Prostate gland (tissue), 2 donors: ENCODE measurements around the gene PPARA. TPM values are rescaled to one million over a fixed set of nuclear protein-coding genes. Genes with fewer than 3 reads are reported as not detected.

ENCODE experiments used
- DNase-seq: peaks from one replicate; pipeline ENCODE4 v3.0.0-alpha.2; 2019; ENCODE audit warnings: low spot score
- H3K27ac ChIP-seq, 2 donors: fragments of 200-600 bp; sonication (generic); 2 replicates each; pipeline ENCODE4 v1.5.1; 2017 to 2019
- H3K27me3 ChIP-seq: fragments of 200-600 bp; sonication (generic); replicated peaks from 2 replicates; pipeline ENCODE4 v1.5.1; 2019; ENCODE audit not compliant: insufficient read depth
- H3K36me3 ChIP-seq, 2 donors: fragments of 200-600 bp; sonication (generic); 1 replicate in 1 of 2; 2 replicates in 1 of 2; pipeline versions ENCODE4 v1.5.1 to v1.8.1; 2017 to 2019
- H3K4me1 ChIP-seq: fragments of 200-600 bp; sonication (generic); replicated peaks from 2 replicates; pipeline ENCODE4 v1.5.1; 2019
- H3K4me3 ChIP-seq, 2 donors: fragments of 200-600 bp; sonication (generic); 2 replicates each; pipeline ENCODE4 v1.5.1; 2017 to 2019
- H3K9me3 ChIP-seq: fragments of 200-600 bp; sonication (generic); 2 replicates; pipeline ENCODE4 v1.5.1; 2017
- POLR2A ChIP-seq: fragments of 450-650 bp; IDR thresholded peaks from one replicate; pipeline ENCODE4 v1.6.1; 2016; ENCODE audit warnings: antibody characterized with exemption, mild to moderate bottlenecking
- POLR2AphosphoS5 ChIP-seq: sonication (generic); formaldehyde crosslinking; IDR thresholded peaks from one replicate; pipeline ENCODE4 v1.6.1; 2017; ENCODE audit warnings: antibody characterized with exemption
- WGBS: methylation state at CpG from one replicate; pipeline ENCODE4 v1.1.5; 2018; 5-methylcytosine and 5-hydroxymethylcytosine counted together
- intact Hi-C: fragments of 100-400 bp; cut with DNase I; formaldehyde crosslinking; loops from one replicate; pipeline ENCODE4 v1.14.2; 2022
- total RNA-seq, 2 donors: library from RNA; depleted of rRNA; stranded (reverse); fragments of >200 nt; gene quantifications; one replicate each; pipeline ENCODE4 v1.1.0, GENCODE V29; 2016
- TF ChIP-seq, protein P1 (sequence below), 4 experiments: fragments of 200-600 bp in 2 of 4; fragments of 450-650 bp in 2 of 4; sonication (generic) in 2 of 4; IDR thresholded peaks; 1 replicate in 3 of 4; 2 replicates in 1 of 4; pipeline ENCODE4 v1.5.1; 2016 to 2019; ENCODE audit warnings: antibody characterized with exemption in 4 of 4, mild to moderate bottlenecking in 2 of 4, moderate library complexity in 2 of 4

The PPARA gene
- total RNA-seq, 2 donors from 2014 or later: 21.2 to 27.3 TPM

DNA sequence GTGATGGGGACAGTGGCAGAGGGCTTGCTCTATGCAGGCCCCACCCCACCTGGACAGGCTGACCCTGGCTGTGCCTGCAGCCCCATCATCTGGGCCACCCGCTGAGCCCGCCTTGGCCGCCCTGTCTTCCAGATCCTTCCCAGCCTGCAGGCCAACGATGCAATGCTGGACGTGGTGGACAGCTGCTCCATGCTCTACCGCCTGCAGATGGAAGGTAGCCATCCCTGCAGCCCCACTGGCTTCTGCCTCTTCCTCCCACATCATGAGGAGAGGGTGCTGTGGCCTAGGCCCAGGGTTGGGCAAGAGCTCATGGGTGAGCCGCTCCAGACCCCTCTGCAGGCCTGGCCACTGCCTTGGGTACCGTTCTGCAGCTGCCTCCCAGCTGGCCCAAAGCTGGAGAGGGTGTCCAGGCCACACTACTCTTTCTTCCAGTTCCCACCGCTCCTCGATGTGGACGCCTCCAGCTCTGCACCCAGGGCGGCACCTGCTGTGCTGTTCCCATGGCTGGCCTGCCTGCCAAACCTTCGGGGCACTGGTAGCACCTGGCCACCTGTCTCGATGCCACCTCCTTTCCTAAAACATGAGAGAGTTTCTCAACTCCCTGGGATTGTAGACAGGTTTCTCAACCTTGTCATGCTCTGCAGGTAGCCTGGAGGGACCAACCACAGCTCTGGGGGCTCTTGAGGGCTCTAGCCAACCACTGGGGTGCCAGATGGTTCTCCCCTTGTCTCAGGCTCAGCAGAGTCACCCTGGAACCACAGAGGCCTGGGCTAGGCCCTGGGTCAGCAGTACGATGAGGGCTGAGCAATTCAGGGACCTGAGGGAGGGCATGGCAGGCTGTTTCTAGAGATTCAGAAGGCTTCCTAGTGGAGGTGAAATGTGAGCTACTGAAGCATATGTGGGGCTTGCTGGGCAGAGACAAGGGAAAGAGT lies 136.9 kb downstream of the PPARA start:
- peaks cover 0 to 14% of the 10 kb centered on the region in 2 donors for H3K36me3 ChIP-seq
- H3K9me3 ChIP-seq: no peaks in the 10 kb centered on the region
- intact Hi-C loops: no loop called here
- H3K4me1 ChIP-seq: no peaks in the 10 kb centered on the region
- no peak for TF ChIP-seq POLR2A
- TF ChIP-seq, protein P1, sequence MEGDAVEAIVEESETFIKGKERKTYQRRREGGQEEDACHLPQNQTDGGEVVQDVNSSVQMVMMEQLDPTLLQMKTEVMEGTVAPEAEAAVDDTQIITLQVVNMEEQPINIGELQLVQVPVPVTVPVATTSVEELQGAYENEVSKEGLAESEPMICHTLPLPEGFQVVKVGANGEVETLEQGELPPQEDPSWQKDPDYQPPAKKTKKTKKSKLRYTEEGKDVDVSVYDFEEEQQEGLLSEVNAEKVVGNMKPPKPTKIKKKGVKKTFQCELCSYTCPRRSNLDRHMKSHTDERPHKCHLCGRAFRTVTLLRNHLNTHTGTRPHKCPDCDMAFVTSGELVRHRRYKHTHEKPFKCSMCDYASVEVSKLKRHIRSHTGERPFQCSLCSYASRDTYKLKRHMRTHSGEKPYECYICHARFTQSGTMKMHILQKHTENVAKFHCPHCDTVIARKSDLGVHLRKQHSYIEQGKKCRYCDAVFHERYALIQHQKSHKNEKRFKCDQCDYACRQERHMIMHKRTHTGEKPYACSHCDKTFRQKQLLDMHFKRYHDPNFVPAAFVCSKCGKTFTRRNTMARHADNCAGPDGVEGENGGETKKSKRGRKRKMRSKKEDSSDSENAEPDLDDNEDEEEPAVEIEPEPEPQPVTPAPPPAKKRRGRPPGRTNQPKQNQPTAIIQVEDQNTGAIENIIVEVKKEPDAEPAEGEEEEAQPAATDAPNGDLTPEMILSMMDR (IDR thresholded peaks at IDR 0.05): no peak
- no peak for TF ChIP-seq POLR2AphosphoS5
- 90% methylated on average over 14 of the region's 15 CpGs for WGBS
- no peak overlapping the region for H3K27ac ChIP-seq
- no peak for DNase-seq
- no peaks in the 10 kb centered on the region for H3K27me3 ChIP-seq
- H3K4me3 ChIP-seq: no peak overlapping the region

DNA sequence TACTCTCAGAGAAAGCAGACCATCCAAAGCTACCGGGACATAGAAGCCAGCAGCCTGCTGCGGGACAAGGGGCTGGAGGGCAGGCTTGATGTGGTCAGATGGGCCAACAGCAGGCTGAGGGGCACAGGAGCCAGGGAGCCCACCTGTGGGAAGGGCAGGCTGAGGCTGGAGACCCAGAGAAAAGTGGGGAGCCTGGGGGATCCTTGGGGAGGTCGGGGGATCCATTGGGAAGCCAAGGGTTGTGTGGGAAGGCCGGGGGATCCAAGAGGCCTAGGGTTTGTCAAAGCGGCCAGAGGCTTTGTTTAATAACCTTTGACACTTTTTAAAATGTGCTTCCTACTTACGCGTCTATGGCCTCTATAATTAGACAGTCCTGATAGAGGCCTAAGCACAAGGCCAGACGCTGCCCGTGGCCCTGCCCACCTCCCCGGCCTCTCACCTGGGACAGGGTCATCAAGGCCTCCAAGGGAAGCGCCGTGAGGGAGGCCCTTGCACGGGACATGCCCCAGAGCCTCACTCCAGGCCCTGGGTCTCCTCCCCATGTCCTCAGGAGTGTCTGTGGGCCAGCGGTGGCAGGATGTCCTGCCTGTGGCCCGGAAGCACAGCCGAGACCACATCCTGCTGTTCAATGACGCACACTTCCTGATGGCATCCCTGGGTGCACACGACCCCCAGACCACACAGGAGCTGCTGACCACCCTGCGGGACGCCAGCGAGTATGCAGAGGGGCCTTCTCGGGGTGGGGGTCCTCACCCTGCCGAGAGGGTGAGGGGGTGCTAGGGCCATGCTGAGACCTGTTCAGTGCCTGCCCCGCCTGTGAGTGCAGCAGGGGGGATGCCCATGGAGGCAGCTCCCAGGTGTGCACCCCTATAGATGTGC lies 137.8 kb downstream of the PPARA start:
- TF ChIP-seq, protein P1 (IDR thresholded peaks at IDR 0.05): no peak
- TF ChIP-seq POLR2AphosphoS5 (no peak), POLR2A (no peak)
- DNase-seq: no peak
- no peaks in the 10 kb centered on the region for H3K27me3 ChIP-seq
- intact Hi-C loops: no loop called here
- no peaks in the 10 kb centered on the region for H3K4me1 ChIP-seq
- no peak overlapping the region for H3K4me3 ChIP-seq
- H3K27ac ChIP-seq: no peak overlapping the region
- 78% methylated on average over 23 of the region's 24 CpGs for WGBS
- peaks cover 0 to 19% of the 10 kb centered on the region in 2 donors for H3K36me3 ChIP-seq
- H3K9me3 ChIP-seq: no peaks in the 10 kb centered on the region

DNA sequence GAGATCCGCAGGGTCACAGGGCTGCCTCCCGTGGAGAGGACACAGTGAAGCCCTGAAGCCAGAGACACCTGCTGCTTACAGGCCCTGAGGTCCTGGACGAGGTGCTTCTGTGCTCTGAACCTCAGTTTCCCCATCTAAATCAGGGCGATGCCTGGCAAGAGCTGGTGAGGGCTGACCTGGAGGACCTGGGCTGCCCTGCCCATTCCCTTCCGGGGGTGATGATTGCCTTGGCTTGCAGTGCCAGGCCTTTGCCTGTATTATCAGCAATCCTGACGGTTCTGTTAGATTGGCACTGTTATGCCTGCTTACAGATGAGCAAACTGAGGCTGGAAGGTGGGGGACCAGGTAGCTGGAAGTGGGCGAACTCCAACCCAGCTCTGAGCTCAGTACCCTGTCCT lies 138.5 kb downstream of the PPARA start:
- TF ChIP-seq POLR2AphosphoS5: no peak
- TF ChIP-seq, protein P1 (IDR thresholded peaks at IDR 0.05): no peak
- TF ChIP-seq POLR2A: no peak
- Histone ChIP-seq H3K36me3 (peaks cover 0 to 18% of the 10 kb centered on the region in 2 donors), H3K27me3 (no peaks in the 10 kb centered on the region), H3K4me3 (no peak overlapping the region), H3K4me1 (no peaks in the 10 kb centered on the region), H3K9me3 (no peaks in the 10 kb centered on the region), H3K27ac (no peak overlapping the region)
- intact Hi-C loops: no loop called here
- WGBS: 87% methylated on average over 7 of the region's 7 CpGs
- DNase-seq: no peak

DNA sequence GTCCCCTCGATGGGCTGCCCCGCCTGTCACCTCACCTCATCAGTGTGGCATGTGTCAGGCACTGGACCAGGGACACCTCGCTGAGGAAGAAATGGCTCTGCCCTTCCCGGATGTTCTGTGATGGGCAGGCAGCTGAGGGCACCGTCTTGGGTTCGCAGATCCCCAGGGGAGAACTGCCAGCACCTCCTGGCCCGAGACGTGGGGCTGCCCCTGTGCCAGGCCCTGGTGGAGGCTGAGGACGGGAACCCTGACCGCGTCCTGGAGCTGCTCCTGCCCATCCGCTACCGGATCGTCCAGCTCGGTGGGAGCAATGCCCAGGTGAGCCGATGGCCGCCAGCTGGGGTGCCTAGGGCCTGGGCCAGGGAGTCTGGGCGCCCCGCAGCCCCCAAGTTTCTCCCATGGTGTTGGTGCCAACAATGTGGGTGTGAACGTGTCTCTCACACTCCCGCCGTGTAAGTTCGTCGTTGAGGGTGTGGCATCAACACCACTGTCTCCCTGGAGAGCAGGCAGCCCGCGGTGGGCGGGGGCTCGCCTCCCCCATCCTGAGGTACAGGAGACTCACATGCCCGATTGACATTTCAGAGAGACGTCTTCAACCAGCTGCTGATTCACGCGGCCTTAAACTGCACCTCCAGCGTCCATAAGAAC lies 139.0 kb downstream of the PPARA start:
- Histone ChIP-seq H3K36me3 (peaks cover 0 to 13% of the 10 kb centered on the region in 2 donors), H3K9me3 (no peaks in the 10 kb centered on the region), H3K4me3 (no peak overlapping the region), H3K4me1 (no peaks in the 10 kb centered on the region), H3K27me3 (no peaks in the 10 kb centered on the region), H3K27ac (no peak overlapping the region)
- WGBS: 86% methylated on average over 33 of the region's 33 CpGs
- intact Hi-C loops: no loop called here
- TF ChIP-seq POLR2A (no peak), POLR2AphosphoS5 (no peak)
- TF ChIP-seq, protein P1 (IDR thresholded peaks at IDR 0.05): no peak
- no peak for DNase-seq
